Stimulated activated CD4-positive, alpha-beta T cell treated with anti-CD3 and anti-CD28 coated beads, Interleukin-12 subunit alpha, Interleukin-12 subunit beta, amount 100 ng/mL, for 48 hours (primary cell): ENCODE data around the gene BMPER.

ENCODE experiments used
- DNase-seq, 3 donors: peaks; one replicate each; pipeline ENCODE4 v3.0.0-alpha.2; 2020; ENCODE audit warnings: low read depth in 2 of 3, low spot score in 1 of 3

BMPER gene

DNA sequence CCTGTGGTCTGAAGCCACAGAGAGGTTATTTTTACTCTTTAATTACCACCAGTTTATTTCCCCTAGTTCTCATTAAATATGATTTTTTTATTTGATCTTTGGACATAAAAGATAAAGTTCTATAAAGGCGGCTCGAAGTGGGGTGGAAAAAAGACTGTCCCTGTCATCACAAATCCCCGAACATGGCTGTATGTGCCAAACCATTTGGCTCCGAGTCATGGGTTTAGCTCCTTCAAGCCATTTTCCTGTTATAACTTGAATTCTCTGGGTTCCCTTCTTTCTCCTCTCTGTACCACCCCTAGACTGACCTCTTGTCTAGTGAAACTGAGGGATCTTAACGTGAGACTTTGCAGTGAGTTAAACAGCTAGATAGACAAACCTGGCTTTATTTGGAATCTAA is 181.6 kb downstream of the BMPER start:
- DNase-seq = no peak

GRCh38 chr7:34087892-34088891 is 182.9 kb downstream of the BMPER start:
- no peak for DNase-seq

GRCh38 chr7:34090816-34091215 is 185.5 kb downstream of the BMPER start:
- no peak for DNase-seq

- peak in 1 of 3 donors; percentile 5 for DNase-seq
Measured at GRCh38 chr7:34091321-34091917, 186.1 kb downstream of the BMPER start.

GRCh38 chr7:34093276-34093675 is 187.9 kb downstream of the BMPER start:
- DNase-seq = no peak

GRCh38 chr7:34096198-34096651 is 190.9 kb downstream of the BMPER start:
- DNase-seq = no peak

GRCh38 chr7:34096777-34097176 is 191.4 kb downstream of the BMPER start:
- DNase-seq = no peak

- no peak for DNase-seq
Measured at GRCh38 chr7:34100661-34101060, 195.3 kb downstream of the BMPER start.

DNA sequence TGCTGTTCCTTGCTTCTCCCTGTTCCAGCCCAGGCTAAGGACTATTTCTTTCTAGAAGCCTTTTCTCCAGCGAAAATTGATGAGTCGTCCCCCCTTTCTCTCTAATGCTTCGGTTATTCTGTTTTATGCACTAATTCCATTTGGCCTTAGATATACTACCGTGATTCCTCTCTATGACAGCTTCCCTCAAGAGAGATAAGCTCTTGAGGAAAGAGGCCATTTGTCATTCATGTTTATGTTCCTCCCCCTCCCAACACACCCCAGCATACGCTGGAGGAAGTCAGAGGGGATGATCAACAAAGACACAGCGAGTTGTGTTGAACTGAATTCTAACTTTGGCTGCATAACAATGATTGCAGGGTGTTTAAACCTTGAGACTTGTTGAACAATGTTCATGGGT is 198.8 kb downstream of the BMPER start:
- no peak for DNase-seq

DNA sequence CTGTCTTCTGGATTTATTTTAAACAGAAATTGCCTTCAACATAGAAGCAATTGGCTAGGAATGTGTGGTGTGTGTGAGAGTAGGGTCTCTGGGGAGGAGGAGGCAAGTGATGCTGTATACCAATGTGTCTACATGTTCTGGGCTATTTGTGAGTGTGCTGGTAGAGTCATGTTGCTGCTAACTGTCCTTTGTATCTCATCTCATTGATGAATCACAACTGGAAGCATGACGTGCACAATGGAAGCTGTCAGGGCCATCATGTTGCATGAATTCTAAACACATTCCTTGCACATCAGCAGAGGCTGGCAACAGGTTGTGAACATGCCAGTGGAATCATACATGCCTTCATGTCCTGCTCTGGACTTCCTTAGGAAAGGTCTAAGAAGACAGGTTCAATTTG is 199.7 kb downstream of the BMPER start:
- DNase-seq = no peak

- no peak for DNase-seq
Measured at GRCh38 chr7:34107276-34107675, 201.9 kb downstream of the BMPER start.

- no peak for DNase-seq
Measured at GRCh38 chr7:34108165-34108564, 202.8 kb downstream of the BMPER start.

DNA sequence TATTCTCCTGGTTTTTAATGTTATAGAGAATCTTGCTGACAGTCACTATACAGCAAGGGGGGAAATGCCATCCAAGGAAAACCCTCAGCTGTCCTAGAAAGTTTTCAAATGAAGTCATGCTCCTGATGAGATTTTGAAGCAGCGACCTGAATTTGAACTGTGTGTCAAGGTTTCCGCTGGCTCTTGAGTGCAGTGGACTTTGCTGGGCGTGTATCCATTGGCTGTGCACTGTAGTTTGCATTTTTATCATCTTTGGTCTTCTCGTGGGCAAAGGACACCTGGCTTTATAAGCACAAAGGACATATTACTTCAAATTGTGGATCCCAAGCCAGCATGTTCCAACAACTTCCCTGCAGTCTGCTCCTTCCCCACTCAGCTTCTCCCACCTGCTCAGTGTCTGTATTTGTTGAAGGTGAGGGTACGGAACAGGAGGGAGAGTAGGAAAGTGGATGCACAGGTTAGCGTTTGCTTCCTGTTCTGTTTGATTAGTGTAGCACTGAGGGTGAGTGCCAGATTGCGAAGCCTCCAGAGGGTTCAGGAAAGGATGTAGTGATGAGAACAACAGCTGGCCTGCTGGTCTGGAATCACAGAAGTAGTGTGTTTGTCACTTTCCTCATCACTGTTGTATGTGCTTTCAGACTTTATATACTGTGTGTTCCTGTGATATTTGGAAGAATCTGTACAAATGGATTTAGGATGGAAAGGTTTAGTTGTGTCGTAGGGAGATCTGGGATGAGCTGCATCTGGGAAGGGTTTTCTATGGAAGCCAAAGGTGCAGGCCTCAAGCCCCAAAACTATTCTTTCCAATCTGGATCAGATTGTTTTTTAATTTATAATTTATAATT is 204.8 kb downstream of the BMPER start:
- DNase-seq = no peak

GRCh38 chr7:34111031-34111430 is 205.7 kb downstream of the BMPER start:
- DNase-seq = no peak

DNA sequence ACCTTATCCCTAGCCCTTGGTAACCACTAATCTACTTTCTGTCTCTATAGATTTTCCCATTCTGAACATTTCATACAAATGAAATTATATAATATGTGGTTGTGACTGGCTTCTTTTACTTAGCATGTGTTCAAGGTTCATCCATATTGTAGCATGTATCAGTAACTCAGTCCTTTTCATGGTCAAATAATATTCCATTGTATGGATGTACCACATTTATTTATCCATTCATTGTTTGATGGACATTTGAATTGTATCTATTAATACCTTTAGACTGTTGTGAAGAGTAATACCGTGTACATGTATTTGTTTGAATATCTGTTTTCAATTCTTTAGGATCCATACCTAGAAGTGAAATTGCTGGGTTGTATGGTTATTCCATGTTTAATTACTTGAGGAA is 210.2 kb downstream of the BMPER start:
- no peak for DNase-seq

DNA sequence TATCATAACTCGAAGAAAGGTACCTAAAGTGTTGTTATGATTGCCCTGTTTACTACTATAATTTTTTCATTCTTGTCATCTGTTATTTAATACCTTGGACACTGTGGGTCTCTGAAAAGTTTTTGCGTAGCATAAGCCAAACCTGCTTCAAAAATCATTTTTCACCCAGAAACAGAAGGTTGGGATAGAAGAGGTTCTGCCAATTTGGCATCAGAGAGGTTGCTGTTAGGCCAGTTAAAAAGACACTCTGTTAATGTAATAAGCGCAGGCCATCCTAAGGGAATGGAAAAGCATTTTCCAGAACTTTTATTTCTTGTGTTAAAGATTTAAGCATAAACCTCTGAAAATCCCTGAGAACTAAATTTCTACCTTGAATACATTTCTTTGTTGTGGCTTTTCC is 212.2 kb downstream of the BMPER start:
- DNase-seq = no peak

DNA sequence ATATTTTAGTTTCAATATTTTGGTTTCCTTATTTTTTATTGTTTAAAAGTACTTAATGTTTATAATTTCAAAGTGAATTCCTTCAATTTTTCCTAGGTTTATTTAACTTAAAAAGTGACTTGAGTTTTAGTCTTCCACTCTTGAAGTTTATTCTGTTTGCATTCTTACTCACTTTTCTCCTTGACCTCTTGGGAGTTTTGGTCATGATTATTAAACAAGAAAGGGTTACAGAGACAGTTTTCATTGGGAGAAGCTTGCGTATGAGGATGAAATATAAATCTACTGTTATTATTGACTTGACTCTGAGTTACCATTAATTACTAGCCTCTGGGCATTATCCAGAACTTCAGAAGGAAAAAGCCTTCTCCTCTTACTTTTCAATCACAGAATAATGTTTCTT is 216.0 kb downstream of the BMPER start:
- DNase-seq = no peak

- no peak for DNase-seq
Measured at GRCh38 chr7:34123316-34123715, 218.0 kb downstream of the BMPER start.

DNA sequence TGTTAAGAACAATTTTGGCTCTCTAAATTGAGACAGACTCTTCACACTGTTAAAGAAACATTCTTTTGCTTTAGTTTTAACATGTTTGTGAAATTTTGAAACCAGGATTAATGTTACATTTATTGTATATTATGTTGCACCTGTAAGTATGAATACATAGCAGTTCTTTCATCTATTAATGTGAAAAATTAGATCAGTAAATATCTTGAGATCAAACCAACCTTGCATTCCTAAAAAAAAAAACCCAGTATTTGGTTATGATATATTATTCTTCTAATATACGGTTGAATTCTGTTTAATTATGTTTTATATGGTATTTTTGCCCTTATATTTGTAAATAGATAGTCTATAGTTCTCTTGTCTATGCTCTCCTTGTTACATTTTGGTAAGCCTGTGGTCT is 219.4 kb downstream of the BMPER start:
- DNase-seq = no peak

DNA sequence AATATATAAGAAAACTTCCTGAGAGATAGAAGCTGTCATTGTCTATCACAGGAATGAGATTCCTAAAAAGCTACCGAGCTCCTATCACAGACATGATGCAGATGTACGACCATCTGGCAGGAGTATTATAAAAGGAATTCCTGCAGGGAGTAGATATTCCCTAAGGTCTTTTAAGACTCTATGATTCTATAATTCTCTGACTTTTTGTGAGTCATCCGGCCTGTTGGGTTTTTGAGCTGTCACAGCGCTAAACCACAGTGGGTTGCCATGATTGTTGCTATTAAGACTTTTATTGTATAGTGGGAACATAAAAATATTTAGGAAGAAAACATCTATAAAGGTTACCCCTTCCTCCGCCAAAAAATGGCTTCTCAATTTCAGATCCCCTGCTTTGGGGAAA is 223.4 kb downstream of the BMPER start:
- no peak for DNase-seq

GRCh38 chr7:34130558-34131295 is 225.4 kb downstream of the BMPER start:
- no peak for DNase-seq
